EH (cell line): ENCODE measurements around the gene TUBG1.
"Not testable (repeated sequence)": the region's sequence is repeated elsewhere in the genome, so short reads cannot be mapped to it uniquely, and the experiment has no call there.

Source experiments
- DNase-seq: peaks from one replicate; pipeline ENCODE4 v3.0.0-alpha.2; 2015; ENCODE audit warnings: low read depth

Gene TUBG1

DNA sequence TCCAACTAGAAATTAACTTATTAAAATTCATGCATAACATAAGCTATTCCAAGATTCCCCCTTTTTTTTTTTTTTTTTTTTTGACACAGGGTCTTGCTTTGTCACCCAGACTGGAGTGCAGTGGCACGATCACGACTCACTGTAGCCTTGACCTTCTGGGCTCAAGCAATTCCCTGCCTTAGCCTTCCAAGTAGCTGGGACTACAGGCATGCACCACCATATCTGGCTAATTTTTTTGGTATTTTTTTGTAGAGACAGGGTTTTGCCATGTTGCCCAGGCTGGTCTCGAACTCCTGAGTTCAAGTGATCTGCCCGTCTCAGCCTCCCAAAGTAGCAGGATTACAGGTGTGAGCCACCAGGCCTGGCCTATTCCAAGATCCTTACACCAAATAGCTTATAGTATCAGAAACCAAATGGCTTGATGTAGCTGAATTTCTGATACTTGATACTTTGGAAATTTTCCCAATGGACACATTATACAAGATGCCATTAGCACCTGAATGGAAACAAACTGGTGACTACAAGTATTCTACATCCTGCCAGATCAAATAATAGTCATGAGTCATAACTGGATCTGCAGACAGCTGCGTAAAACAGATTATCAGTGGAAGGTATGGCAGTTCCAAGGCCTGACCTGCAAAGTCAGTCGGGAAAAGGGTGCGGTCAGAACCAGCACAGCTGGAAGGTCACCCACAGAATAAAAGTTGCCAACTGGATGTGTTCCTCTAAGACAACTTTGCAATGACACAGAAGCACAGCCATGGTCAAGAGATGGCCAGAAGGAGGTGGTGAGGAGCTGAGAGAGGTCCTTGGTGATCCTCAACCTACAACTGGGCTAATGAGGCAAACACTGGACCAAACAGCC lies 14.5 kb downstream of the TUBG1 start:
- DNase-seq, result no peak

DNA sequence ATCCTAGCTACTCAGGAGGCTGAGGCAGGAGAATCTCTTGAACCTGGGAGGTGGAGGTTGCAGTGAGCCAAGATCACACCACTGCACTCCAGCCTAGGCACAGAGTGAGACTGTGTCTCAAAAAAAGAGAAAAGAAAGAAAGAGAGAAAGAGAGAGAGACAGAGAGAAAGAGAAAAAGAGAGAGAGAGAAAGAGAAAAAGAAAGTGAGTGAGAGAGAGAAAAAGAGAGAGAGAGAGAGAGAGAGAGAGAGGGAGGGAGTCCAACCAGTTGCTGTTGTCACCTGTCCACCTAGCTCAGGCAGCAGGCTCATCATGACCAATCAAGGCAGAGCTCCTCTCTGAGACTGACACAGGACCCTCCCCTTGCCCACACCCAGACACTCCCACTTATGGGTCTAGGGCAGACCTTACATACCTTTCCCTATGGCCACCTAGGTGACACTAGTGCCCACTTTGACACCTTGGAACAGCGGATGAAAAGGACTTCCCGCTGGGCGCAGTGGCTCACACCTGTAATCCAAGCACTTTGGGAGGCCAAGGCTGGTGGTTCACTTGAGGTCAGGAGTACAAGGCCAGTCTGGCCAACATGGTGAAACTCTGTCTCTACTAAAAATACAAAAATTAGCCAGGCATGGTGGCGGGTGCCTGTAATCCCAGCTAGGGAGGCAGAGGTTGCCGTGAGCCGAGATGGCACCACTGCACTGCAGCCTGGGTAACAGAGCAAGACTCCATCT lies 17.7 kb downstream of the TUBG1 start:
- DNase-seq, result not testable (repeated sequence)

DNA sequence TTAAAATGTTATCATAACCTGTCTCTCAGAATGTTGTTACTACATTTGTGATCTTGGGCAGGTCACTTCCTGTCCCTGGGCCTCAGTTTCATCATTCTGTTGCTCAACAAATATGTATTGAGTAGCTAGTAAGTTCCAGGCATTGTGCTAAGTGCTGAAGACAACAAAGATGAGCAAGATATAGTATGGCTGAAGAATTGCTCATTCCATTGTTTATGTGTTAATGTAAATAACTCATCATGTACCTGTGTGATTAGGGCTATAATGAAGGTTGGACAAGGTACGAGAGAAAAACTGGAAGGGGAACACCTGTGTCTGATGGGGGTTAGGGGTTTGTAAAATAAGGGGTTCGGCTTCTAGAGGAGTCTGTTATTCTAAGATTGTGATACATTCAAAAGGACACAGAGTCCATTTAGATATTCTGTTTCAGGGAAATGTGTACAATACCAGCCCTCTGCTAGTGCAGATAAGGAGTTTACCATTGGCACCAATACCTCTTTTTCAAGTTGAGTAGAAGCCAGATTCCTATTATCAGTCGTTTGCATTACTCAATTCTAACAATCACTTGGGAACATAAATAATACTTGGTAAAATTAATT lies 20.0 kb downstream of the TUBG1 start:
- no peak for DNase-seq

DNA sequence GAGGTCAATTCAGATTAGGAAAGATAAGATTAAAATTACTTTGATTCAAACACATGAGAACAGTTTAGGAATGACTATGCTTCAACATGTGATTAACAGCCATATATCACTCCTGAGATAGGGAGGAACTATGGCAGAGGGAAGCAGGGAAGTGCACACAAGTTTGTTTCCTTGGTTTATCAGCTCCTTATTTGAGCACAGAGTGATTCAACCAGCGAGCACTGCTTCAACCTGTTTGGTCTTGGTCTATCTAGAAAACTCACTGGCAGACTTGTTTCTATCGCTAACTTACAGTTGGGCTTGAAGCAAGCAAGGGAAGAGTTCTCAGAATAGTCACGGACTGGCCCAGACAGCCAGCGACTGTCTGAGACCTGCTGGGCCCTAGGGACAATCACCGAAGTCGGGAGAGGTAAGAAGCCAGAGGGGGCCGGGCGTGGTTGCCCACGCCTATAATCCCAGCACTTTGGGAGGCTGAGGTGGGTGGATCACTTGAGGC lies 23.5 kb downstream of the TUBG1 start:
- no peak for DNase-seq

DNA sequence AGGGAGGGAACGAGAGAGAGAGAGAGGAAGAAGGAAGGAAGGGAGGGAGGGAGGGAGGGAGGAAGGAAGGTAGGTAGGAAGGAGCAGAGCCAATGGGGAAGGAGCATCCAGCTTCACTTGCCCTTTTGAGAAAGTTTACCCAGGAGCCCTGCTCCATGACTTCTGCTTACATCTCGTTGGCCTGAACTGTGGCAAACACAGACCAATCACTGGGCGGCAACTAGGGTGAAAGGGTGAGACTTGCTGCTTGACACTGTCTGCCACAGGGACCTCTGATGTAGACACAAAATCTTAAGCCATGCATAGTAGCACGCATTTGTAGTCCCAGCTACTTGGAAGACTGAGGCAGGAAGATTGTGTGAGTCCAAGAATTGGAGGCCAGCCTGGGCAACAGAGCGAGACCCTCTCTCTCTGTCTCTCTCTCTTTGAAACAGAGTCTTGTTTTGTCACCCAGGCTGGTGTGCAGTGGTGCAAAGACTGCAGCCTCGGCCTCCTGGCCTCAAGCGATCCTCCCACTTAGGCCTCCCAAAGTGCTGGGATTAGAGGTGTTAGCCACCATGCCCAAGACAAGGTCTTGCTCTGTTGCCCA lies 30.1 kb downstream of the TUBG1 start:
- no peak for DNase-seq

DNA sequence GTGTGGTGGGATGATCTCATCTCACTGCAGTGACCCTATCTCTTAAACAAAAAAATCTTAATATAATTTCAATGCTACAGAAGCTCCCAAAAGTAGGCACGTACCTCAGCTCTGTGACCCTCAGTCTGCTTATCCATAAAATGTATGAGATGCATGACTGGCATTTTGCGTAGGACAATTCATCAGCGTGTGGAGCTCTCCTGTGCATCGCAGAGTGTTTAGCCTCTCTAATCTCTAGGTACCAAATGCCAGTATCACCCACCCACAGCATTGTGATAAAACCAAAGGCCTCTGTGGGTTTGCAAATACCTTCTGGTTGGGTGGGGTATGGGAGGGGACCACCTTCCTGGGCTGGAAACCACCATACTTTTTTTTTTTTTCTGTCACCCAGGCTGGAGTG lies 30.6 kb downstream of the TUBG1 start:
- no peak for DNase-seq

DNA sequence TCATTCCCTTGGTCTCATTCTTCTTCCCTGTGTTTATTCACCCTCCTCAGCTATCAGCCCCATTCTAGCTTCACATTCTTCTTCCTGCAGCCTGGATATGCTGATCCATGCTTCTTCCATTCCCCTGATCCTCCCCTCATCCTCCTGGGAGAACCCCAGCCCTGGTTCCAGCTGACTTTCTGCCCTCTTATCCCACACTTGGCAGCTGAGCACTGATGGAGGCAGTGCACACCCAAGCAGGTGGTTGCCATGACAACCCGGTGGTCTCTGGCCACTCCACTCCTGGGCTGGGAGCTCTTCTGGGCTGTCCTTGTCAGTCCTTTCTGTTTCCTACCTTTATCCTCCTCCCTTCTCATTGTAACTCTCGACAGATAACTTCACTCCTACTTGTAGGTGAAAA lies 32.9 kb downstream of the TUBG1 start:
- no peak for DNase-seq

DNA sequence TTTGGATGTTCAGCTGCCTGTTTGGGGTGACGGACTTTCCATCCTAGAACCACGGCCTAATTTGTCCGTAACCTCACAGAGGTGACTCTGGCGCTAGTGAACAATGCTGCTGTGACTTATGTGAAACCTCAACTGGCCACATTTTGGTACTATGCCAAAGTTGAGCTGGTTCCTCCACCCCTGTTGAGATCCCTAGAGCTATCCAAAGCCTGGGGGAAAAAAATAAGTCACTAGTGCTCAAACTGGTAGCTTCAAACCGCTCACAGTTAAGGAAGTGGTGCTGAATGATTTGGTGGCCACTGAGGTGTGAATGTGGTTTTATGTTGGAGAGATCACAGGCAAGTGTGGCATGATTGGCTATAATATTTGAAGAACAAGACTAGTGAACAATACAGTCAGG lies 38.3 kb downstream of the TUBG1 start:
- no peak for DNase-seq

DNA sequence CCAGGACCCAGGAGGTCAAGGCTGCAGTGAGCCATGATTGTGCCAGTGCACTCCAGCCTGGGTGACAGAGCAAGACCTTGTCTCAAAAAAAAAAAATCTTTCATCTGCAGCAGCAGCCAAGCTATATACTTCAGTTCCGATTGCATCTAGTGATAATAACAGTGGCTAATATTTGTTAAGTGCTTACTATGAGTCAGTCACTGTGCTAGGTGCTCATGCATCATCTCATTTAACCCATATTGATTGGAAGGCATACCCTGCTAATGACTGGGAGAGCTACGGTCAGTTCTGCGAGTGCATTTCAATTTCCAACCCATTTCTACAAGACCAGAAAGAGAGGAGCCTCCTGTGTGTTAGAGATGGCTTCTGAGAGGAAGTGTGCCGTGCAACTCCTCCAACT lies 41.9 kb downstream of the TUBG1 start:
- no peak for DNase-seq

DNA sequence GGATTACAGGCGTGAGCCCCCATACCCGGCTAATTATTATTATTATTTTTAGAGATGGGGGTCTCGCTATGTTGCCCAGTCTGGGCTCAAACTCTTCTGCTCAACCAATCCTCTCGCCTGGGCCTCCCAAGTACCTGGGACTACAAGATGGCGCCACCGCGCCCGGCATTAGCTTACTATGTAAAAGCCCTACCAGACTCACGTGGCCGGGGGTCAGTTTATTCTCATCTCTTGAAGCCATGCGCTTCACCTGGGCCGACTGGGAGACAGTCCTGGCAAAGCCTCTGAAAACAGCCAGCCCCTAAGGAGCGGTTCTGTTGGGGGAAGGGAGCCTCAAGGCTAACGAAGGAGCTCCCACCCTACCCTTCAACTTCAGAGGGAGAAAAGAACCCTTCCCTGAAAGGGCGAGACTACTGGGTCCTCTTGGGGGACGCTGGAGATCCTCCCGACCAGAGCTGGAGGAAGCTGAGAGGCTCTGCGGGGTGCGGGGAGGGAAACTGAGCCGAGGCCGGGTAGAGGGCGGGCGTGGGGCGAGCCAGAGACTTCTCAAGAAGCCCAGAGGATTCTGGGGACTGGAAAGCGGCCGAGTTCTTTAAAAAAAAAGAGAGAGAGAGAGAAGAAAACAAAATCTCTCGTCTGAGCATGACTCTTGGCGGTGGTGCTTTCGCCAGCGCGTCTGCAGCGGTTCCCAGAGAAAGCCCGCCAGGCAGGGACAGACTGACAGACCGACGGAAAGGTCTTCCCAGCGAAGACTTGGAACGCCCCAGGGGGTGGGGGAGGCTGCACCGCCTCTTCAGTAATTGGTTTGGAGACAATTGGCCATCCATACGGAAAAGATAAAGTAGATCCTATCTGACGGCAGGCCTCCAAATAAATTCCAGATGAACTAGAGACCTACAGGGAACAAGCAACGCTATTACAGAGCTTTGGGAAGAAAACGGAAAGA lies 44.0 kb downstream of the TUBG1 start:
- DNase-seq, result peak; percentile 93

DNA sequence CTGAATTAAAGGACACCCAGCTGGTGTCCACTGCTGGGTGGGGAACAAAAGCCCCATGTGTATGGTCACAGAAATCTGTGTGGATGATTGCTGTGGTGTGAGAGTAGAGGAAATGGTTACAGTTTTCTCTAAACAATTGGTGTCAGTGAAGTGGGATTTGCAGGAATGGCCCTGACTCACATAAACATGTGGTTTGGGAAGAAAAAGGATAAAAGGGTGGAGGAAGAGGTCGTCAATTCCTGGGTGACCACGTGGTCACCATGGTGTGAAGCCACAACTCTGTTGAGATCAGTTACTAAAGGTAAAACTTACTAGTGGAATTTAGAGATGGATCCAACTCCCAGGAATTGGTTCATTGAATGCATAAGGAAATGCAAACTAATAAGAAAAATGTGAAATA lies 46.0 kb downstream of the TUBG1 start:
- peak; percentile 86 for DNase-seq

DNA sequence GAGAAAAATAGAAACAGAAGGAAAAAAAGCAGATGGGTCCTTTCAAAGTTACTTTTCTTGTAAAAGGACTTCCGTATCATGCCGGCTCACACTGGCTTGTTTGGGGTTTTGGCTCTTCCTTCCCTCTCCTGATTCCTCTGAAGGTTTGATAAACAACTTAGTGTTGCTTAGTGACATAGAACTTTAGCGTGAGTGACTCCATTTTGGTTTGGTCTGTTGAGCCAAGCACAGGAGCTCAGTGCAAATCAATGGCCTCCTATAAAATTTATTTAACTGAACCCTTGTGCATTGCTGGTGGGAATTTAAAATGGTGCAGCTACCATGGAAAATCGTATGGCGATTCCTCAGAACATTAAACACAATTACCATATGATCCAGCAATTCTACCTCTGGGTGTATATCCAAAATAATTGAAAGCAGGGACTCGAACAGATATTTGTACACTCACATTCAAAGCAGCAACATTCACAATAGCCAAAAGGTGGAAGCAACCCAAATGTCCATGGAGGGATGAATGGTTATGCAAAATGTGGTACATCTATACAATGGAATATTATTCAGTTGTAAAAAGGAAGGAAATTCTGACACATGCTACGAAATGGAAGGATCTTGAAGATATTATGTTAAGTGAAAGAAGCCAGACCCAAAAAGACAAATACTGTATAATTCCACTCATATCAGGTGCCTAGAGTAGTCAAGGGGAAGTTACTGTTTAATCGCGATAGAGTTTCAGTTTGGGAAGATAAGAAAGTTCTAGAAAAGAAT lies 48.5 kb downstream of the TUBG1 start:
- no peak for DNase-seq

DNA sequence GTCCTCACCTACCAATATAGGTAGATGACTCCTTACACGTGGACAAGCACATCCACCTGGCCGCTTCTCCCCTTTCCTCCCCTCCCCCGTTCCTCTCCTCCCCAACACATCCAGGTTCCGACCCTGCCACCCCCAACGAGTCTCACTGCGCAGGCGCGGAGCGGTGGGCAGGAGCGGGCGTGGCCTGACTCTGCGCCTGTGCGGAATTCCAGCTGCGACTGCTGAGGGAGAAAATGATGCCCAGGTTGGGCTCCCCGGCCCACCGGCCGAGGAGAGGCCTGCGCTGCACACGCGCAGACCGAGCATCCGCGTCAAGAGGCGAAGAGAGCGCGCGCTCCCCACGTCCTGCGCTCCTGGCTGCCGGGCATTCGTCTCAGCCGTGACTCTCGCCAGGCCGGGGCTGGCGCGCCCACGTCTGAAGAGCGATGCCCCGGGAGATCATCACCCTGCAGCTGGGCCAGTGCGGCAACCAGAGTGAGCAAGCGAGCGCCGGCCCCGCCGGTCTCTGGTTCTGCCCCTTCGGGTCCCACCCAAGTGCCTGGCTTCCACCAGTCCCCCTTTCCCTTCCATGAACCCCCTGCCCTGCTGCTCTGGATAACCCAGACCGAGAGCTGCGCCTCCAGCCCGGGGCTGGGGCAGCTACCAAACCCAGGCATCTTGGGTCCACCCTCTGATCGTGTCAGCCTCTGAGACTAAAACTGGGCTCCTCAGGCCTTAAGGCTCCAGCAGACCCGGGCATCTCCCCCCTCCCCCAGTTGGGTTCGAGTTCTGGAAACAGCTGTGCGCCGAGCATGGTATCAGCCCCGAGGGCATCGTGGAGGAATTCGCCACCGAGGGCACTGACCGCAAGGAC lies 49.8 kb downstream of the TUBG1 start, which contains the start of gene TUBG2:
Gene TUBG2, plus strand, starts transcription at position 206 of the 853 bp plus-strand sequence. Its CDS starts 220 bp downstream, at position 426.
- peak; percentile 91 for DNase-seq

DNA sequence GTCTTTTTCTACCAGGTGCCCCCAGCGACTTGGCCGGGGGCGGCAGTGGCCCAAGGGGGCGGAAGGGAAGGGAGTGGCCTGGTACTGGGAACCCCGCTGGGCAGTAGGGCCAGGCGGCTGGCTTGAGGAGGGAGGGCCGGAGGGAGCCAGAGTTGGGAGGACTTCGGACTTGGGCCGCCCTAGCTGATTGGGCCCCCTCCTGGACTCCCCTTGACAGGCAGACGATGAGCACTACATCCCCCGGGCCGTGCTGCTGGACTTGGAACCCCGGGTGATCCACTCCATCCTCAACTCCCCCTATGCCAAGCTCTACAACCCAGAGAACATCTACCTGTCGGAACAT lies 50.4 kb downstream of the TUBG1 start:
- DNase-seq, result not testable (repeated sequence)

DNA sequence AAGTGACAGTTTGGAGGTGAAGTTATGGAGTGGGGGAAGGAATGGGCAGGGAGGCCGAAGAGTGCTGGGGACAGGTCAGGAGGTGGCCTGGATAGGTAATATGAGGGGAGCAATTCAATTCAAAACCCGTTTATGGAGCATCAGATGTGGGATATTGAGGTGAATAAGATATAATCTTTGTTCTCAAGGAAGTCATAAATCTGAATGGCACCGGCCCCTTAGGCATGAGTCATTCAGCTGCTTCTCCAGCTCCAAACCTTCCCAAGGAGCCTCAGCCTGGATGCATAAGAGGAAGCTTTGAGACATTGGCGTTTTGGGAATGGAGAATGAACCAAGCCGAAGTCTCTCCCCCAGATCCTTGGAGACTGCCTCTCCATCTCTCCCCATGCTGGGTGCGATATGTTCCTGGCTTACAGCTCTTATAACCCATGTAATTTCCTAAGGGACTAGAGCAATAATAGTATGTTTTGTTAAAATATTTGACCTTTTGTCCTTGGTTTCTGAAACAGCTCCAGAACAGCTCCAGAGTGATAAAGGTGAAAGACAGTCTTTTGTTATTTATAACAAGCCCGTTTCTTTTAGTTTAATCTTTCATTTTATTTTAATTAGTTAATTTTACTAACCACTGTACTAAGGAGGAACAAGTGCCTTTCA lies 51.3 kb downstream of the TUBG1 start:
- DNase-seq, result peak; percentile 90
